Panc1 (cell line): ENCODE measurements around the gene FBRSL1. TPM values are rescaled to one million over a fixed set of nuclear protein-coding genes. Genes with fewer than 3 reads are reported as not detected.
A peak's percentile ranks its signal among the peaks of the same experiment; 100 is the strongest.

Experiments
- ATAC-seq: fragments of 200-7000 bp; cut with Tn5 transposase; 2 replicates; pipeline ENCODE4 v1.9.1; 2020; ENCODE audit warnings: mild to moderate bottlenecking, moderate library complexity
- BruUV-seq: library from RNA; stranded (reverse); fragments of 400-500 nt; replicated peaks from 2 replicates; lab custom pipeline; 2021; lab: Mats Ljungman, UMichigan
- CTCF ChIA-PET: fragments of 300-600 bp; sonication (Branson Sonifier 250); formaldehyde crosslinking; loops from one replicate; lab custom pipeline; 2022; ENCODE audit warnings: antibody characterized with exemption; lab: Charles Lee
- POLR2A ChIA-PET: fragments of 300-600 bp; sonication (Branson Sonifier 250); formaldehyde crosslinking; loops from one replicate; lab custom pipeline; 2022; ENCODE audit warnings: antibody characterized with exemption; lab: Charles Lee
- DNase-seq: peaks from one replicate; pipeline ENCODE4 v3.0.0-alpha.2; 2010; ENCODE audit warnings: low read depth, low spot score
- H3K27ac ChIP-seq: 2 replicates; pipeline ENCODE4 v1.5.1; 2011; ENCODE audit warnings: mild to moderate bottlenecking, low read length, inconsistent platforms
- H3K27me3 ChIP-seq: fragments of 200-500 bp; sonication (Bioruptor generic); 2 replicates; pipeline ENCODE4 v1.6.0; 2014; ENCODE audit warnings: low read length, inconsistent platforms; ENCODE audit not compliant: control insufficient read depth, insufficient read depth
- H3K36me3 ChIP-seq: fragments of 200-500 bp; sonication (Bioruptor generic); 2 replicates; pipeline ENCODE4 v1.5.1; 2014; ENCODE audit warnings: inconsistent platforms, mild to moderate bottlenecking, low read length, moderate library complexity; ENCODE audit not compliant: control insufficient read depth, insufficient read depth
- H3K4me1 ChIP-seq: 2 replicates; pipeline ENCODE4 v1.5.1; 2011; ENCODE audit warnings: inconsistent platforms, mild to moderate bottlenecking, low read length, moderate library complexity; ENCODE audit not compliant: control insufficient read depth, insufficient read depth
- H3K4me3 ChIP-seq, 2 experiments: 2 replicates each; pipeline ENCODE4 v1.5.1; 2011 to 2012; ENCODE audit warnings: low read depth in 2 of 2, low read length in 2 of 2, mild to moderate bottlenecking in 2 of 2, inconsistent platforms in 1 of 2, moderate library complexity in 1 of 2
- H3K9me3 ChIP-seq: fragments of 200-500 bp; sonication (Bioruptor generic); 2 replicates; pipeline ENCODE4 v1.5.1; 2014; ENCODE audit warnings: low read depth, mild to moderate bottlenecking, inconsistent platforms, low read length, moderate library complexity; ENCODE audit not compliant: control insufficient read depth, insufficient read depth
- POLR2AphosphoS5 ChIP-seq: IDR thresholded peaks from 2 replicates; pipeline ENCODE4 v1.6.1; 2012; ENCODE audit warnings: mild to moderate bottlenecking, low read depth, low read length, moderate library complexity
- SIN3A ChIP-seq: IDR thresholded peaks from 2 replicates; pipeline ENCODE4 v1.6.1; 2012; ENCODE audit warnings: low read depth, mild to moderate bottlenecking, low read length, moderate library complexity, borderline replicate concordance; ENCODE audit not compliant: insufficient read depth
- TCF7L2 ChIP-seq: IDR thresholded peaks from 2 replicates; pipeline ENCODE4 v1.6.1; 2011; ENCODE audit warnings: mild to moderate bottlenecking, low read depth, low read length, inconsistent platforms
- in situ Hi-C: cut with HindIII; loops from 2 replicates; pipeline ENCODE4 v1.10.0; 2016; ENCODE audit warnings: low sequenced_read_pairs, low pct_unique_long_range_greater_than_20kb
- intact Hi-C: fragments of 100-400 bp; cut with micrococcal nuclease; formaldehyde crosslinking; loops from one replicate; pipeline ENCODE4 v1.10.0; 2022; ENCODE audit not compliant: unreplicated experiment
- total RNA-seq: library from RNA; stranded (reverse); gene quantifications from one replicate; pipeline ENCODE4 v1.2.1, GENCODE V29; 2021; ENCODE audit not compliant: unreplicated experiment
- TF ChIP-seq, protein P1 (sequence below): fragments of 450-650 bp; IDR thresholded peaks from 2 replicates; pipeline ENCODE4 v1.5.1; 2017; ENCODE audit warnings: mild to moderate bottlenecking
- TF ChIP-seq, protein P2 (sequence below), 2 experiments: IDR thresholded peaks; 2 replicates each; pipeline ENCODE4 v1.6.1; 2011 to 2012; ENCODE audit warnings: low read depth in 2 of 2, control low read depth in 1 of 2, low read length in 1 of 2, mild to moderate bottlenecking in 1 of 2, moderate library complexity in 1 of 2; ENCODE audit not compliant: insufficient read depth in 1 of 2

FBRSL1 gene
- total RNA-seq, 1 experiment from 2014 or later: 104 TPM

DNA sequence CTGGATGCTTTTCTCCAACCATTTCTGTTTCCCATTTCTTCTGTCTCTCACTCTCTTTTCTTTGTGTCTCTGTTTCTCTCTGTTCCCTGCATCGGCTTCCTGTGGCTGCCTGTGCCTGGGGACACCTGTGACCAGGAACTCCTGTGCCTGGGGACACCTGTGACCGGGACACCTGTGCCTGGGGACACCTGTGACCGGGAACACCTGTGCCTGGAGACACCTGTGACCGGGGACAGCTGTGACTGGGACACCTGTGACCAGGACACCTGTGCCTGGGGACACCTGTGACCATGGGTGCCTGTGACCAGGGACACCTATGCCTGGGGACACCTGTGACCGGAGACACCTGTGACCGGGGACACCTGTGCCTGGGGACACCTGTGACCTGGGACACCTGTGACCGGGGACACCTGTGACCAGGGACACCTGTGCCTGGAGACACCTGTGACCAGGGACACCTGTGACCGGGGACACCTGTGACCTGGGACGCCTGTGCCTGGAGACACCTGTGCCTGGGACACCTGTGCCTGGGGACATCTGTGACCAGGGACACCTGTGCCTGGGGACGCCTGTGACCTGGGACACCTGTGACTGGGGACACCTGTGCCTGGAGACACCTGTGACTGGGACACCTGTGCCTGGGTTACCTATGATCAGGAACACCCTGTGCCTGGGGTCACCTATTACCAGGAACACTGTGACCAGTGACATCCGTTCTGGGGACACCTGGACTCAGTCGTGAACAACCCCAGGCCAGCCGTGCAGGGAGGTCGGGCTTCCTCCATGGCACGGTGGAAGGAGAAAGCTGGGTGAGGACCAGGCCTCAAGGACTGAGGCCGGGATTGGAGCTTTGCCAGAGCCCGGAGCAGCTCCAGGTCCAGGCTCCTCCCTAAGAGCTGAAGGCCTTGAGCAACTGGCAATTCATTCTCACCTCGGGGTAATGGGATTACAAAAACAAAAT, 23.4 kb upstream of the FBRSL1 start:
- H3K4me3 ChIP-seq: no peak overlapping the region
- no peaks in the 10 kb centered on the region for H3K9me3 ChIP-seq
- H3K36me3 ChIP-seq: no peaks in the 10 kb centered on the region
- no peaks in the 10 kb centered on the region for H3K27me3 ChIP-seq
- intact Hi-C loops: no loop called here
- no TSS peak for BruUV-seq
- CTCF ChIA-PET: no interaction called here
- H3K27ac ChIP-seq: peak overlapping the region; percentile 52; the same call in 1 of the 2 replicates
- TF ChIP-seq SIN3A: no peak
- no peak for TF ChIP-seq TCF7L2
- TF ChIP-seq, protein P1, sequence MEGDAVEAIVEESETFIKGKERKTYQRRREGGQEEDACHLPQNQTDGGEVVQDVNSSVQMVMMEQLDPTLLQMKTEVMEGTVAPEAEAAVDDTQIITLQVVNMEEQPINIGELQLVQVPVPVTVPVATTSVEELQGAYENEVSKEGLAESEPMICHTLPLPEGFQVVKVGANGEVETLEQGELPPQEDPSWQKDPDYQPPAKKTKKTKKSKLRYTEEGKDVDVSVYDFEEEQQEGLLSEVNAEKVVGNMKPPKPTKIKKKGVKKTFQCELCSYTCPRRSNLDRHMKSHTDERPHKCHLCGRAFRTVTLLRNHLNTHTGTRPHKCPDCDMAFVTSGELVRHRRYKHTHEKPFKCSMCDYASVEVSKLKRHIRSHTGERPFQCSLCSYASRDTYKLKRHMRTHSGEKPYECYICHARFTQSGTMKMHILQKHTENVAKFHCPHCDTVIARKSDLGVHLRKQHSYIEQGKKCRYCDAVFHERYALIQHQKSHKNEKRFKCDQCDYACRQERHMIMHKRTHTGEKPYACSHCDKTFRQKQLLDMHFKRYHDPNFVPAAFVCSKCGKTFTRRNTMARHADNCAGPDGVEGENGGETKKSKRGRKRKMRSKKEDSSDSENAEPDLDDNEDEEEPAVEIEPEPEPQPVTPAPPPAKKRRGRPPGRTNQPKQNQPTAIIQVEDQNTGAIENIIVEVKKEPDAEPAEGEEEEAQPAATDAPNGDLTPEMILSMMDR: no peak
- TF ChIP-seq, protein P2, sequence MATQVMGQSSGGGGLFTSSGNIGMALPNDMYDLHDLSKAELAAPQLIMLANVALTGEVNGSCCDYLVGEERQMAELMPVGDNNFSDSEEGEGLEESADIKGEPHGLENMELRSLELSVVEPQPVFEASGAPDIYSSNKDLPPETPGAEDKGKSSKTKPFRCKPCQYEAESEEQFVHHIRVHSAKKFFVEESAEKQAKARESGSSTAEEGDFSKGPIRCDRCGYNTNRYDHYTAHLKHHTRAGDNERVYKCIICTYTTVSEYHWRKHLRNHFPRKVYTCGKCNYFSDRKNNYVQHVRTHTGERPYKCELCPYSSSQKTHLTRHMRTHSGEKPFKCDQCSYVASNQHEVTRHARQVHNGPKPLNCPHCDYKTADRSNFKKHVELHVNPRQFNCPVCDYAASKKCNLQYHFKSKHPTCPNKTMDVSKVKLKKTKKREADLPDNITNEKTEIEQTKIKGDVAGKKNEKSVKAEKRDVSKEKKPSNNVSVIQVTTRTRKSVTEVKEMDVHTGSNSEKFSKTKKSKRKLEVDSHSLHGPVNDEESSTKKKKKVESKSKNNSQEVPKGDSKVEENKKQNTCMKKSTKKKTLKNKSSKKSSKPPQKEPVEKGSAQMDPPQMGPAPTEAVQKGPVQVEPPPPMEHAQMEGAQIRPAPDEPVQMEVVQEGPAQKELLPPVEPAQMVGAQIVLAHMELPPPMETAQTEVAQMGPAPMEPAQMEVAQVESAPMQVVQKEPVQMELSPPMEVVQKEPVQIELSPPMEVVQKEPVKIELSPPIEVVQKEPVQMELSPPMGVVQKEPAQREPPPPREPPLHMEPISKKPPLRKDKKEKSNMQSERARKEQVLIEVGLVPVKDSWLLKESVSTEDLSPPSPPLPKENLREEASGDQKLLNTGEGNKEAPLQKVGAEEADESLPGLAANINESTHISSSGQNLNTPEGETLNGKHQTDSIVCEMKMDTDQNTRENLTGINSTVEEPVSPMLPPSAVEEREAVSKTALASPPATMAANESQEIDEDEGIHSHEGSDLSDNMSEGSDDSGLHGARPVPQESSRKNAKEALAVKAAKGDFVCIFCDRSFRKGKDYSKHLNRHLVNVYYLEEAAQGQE (IDR thresholded peaks at IDR 0.05; ENCODE audit: insufficient read depth in 1 of 2, low read depth in 2 of 2, low read length in 1 of 2): no peak
- no peak for TF ChIP-seq POLR2AphosphoS5
- ATAC-seq (no peak), DNase-seq (no peak)
- POLR2A ChIA-PET: no interaction called here
- in situ Hi-C loops: no loop called here
- peaks cover 26% of the 10 kb centered on the region for H3K4me1 ChIP-seq

DNA sequence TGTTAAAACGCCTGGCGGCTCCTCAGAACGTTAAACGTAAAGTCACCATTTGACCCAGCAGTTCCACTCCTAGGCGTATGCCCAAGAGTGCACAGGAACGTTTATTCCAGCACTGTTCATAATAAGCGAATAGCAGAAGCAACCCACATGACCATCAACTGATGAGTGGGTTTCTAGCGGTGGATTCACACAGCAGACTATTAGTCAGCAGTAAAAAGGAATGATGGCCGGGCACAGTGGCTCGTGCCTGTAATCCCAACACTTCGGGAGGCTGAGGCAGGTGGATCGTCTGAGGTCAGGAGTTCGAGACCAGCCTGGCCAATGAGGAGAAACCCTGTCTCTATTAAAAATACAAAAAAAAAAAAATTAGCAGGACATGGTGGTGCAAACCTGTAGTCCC, 22.4 kb upstream of the FBRSL1 start:
- ChIA-PET CTCF (no interaction called here), POLR2A (interaction anchor here (0.6 kb wide), 1 partner anchor 48 kb away, joined by 4 read pairs; no protein-coding TSS in a partner anchor)
- no peak for ATAC-seq
- BruUV-seq: no TSS peak
- DNase-seq: no peak
- no peaks in the 10 kb centered on the region for H3K27me3 ChIP-seq
- no peak overlapping the region for H3K4me3 ChIP-seq
- no peak for TF ChIP-seq SIN3A
- TF ChIP-seq, protein P2 (IDR thresholded peaks at IDR 0.05; ENCODE audit: insufficient read depth in 1 of 2, low read depth in 2 of 2, low read length in 1 of 2): no peak
- no peak for TF ChIP-seq POLR2AphosphoS5
- no peak for TF ChIP-seq TCF7L2
- TF ChIP-seq, protein P1: no peak
- peaks cover 32% of the 10 kb centered on the region for H3K4me1 ChIP-seq
- H3K27ac ChIP-seq: no peak overlapping the region
- no peaks in the 10 kb centered on the region for H3K36me3 ChIP-seq
- in situ Hi-C loops (no loop called here), intact Hi-C loops (no loop called here)
- H3K9me3 ChIP-seq: no peaks in the 10 kb centered on the region
